HL-60/S4 treated with retinoic acid at 250 ng/mL for 4 days and 3 days (cell line): ENCODE data around the gene GRM2.

Experiments used
- in situ Hi-C: fragments of 300-500 bp; cut with MboI; formaldehyde crosslinking; loops from 2 replicates; pipeline ENCODE4 v1.7.0; 2022; ENCODE audit warnings: low sequenced_read_pairs

The GRM2 gene

DNA sequence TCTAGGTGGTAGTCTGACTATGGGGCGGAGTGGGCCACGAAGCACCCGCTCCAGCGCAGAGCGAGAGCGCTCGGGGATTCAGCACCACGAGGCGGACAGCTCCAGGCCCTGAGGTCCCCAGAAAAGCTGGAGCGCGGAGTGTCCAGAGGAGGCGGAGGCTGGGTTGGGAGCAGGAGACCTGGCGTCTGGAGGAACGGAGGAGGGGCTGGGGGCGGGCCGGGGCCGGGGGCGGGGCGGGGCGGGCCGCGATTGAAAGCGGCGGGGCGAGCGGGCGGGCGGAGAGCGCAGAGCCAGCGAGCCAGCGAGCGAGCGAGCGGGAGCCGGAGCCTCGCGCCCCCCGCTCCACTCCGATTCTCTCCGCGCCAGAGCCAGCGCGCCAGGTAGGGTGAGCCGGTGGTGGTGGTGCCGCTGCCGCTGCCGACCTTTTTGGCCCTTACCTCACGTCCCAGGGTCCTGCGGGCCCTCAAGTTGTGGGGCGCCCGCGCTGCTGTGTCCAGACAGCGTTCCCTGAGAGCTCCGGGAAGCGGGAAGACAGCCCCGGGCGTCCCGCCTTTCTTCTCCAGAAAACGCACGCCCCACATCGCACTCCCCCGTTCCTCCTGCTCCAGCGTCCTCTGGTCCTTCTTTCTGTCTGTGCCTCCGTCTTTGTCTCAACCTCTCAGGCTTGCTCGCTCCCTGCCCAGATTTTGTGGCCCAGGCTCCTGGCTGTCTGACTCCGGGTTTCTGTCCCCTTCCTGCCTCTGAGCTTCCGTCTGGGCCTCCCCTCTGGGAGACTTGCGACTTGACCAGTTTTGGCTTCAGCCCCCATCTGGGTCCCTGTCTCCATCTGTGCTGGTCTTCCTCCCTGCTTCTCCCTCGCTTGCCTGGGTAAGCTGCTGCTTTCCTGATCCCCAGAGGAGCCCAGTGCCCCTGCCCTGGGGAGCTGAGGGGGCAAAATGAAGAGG is at the start of gene GRM2:
TSS of gene GRM2 (plus strand) at position 281 of the 944 bp plus-strand sequence. CDS start 1,916 bp downstream, outside the sequence.
- in situ Hi-C loops = no loop called here

DNA sequence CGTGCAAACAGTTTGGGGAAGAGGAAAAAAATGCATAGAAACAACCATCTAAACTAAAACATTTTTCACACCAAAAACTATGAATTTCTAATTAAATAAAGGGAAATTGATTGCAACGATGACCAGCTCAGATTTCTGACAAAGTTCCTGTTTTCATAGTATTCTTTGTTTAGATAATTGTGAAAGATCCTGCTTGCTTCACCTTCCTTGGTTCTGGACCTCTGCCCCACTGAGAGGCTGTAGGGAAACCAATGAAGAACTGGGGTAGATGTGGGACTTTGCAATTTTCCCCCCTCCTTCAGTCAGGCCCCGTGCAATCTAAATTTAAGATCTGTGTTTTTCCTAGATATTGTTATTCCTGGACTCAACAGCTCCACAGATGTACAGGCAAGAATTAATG is 49.6 kb upstream of the GRM2 start:
- in situ Hi-C loops = no loop called here

DNA sequence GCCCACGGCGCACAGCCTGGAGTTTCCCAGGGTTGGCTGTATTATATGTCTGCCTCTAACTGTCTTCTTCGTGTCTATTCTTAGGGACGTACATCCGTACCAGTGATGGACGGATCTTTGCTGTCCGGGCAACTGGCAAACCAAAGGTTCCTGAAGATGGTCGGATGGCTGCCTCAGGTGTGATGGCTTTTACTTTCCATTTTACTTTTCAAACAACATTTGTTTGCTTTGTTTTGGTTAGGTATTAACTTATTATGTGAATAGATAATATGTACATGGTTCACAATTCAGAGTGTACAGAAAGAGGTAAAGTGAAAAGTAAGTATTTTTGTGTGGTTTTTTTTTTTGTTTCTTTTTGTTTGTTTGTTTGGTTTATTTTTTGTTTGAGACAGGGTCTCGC is 46.9 kb upstream of the GRM2 start:
- in situ Hi-C loops = no loop called here

DNA sequence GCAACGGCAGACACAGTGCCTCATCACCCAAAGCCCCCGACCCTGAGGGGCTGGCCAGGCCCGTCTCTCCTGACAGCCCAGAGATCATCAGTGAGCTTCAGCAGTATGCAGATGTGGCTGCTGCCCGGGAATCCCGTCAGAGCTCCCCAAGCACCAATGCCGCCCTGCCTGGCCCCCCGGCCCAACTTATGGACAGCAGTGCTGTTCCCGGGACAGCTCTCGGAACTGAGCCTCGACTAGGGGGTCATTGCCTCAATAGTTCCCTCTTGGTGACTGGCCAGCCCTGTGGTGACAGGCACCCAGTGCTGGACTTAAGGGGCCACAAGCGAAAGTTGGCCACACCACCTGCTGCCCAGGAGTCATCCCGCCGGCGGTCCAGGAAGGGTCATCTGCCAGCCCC is 44.4 kb upstream of the GRM2 start:
- in situ Hi-C loops = no loop called here

DNA sequence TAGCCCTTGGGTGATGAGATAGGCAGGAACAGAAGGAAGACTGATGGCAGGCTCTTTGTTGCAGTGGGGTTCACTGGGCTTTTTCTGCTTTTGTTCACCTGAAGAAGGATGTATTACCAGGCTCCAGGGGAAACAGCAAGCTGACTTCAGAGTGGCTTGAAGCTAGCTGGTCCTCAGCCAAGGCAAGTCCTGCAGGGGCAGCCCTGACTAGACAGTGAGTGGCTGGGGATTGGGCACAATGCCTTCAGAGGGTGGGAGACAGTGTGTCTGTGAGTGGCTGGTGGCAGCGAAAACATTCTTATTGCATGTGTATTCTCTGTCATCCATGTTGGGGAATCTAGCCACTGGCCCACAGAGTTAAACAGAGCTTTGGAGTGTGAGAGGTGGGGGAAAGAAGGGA is 38.1 kb upstream of the GRM2 start:
- in situ Hi-C loops = no loop called here

DNA sequence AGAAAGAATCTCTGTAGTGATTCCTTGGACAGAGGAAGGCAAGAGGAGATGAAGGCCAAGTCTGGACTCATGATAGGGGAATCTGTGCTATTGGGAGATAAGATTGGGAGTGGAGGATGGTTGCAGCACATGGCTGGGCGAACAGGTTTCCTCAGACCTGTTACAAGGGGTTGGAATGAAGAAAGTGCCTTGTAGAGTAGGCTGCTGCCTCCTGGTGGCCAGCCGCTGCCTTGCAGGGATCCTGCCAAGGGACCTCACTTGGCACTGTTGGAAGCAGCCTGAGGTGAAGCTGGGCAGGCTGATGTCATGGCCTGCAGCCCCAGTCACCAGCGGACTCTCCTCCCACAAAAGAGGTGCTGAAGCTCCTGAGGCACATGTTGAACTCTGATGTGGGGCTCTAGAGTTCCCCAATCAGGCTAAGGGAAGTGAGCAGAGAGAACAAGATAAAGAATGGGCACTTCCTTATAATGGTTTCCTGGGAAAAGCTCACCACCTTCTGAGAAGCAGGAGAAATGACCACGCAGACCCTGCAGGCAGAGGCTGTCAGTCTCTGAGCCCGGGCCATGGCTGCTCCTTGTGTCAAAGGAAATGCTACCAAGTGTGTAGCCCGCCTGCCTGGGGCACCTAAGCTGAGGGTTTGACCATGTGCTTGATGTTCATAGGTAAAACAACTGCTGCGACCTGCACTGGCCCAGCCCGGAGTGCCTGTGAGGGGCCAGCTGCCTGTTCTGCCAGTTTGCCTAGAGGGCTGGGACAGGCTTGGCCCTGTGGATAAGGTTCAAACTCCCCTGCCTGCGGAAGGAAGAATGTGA is 37.4 kb upstream of the GRM2 start:
- in situ Hi-C loops = no loop called here

DNA sequence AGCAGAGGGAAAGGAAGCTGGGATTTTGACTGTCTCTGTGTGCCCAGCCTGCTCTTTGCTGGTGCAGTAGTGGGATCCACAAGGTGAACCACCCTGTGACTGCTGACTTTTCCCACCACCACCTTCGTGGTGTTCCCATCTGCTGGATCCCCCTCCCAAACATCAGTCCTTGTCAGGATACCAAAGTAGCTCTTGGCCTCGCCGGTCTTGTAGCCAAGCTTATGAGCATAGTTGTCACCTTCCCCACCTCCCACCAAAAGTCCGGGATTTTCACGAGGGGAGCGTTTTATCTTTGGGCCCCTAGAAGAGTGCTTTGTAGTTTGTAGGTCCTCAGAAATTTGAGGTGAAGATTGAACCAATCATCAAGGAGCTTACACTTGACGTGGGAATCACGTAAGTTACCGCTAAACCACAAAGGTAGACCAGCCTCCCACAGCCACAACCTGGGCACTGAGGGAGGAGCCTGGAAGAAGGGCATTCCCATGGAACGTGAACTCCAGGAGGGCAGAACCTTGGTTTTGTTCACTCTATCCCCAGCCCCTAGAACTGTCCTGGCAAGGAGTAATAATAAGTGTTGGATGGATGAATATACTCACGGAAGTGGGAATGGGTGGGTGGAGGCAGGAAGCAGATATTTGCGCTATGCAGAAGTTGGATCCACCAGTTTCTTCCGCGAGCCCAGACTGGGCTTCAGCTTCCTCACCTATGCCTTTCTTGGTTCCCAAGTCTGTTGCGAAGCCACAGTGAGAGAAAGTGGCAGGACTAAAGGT is 36.6 kb upstream of the GRM2 start:
- in situ Hi-C loops = no loop called here

DNA sequence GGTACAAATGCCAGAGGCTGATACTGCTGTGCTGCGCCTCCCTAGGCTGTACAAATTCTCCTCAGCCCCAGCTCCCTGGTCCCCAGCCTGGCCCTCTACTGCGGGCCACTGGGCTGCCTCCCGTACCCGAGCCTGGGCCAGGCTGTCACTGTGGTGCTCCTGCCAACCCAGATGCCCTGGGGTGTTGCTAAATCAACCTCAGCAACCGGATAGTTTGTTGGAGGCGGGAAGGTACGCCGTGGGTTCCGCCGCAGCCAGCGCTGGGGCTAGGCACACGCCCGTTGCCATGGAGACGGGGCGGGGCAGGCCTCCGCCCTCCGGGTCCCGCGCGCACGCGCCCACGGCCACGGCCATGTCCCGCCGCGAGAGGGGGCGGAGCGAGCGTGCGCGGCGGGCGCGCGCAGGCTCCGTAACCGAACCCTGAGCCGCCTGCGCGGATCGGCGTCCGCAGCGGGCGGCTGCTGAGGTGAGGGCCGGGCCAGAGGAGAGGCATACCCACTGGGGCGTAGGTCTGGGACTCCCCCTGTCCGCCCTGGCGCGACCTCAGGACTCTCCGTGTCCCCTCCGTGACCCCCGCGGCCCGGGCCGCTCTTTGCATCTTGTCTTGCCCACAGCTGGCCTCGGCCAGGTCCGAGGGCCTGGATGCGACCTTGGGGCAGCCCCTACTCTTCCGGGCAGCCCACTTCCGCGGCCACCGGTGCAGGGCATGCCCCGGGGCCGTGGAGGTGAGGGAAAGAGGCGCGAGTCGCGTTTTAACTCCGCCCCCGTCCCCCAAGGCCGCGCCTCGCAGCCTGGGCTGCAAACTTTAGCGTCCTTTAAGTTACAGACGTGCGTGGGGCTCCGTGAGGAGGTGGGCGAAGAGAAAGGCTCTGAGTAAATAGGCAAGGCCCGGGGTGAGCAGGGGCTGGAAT is 35.8 kb upstream of the GRM2 start, which contains the start of gene TEX264:
TSS of gene TEX264 (plus strand) at position 430 of the 911 bp plus-strand sequence. CDS start 3,053 bp downstream, outside the sequence.
- in situ Hi-C loops = no loop called here

DNA sequence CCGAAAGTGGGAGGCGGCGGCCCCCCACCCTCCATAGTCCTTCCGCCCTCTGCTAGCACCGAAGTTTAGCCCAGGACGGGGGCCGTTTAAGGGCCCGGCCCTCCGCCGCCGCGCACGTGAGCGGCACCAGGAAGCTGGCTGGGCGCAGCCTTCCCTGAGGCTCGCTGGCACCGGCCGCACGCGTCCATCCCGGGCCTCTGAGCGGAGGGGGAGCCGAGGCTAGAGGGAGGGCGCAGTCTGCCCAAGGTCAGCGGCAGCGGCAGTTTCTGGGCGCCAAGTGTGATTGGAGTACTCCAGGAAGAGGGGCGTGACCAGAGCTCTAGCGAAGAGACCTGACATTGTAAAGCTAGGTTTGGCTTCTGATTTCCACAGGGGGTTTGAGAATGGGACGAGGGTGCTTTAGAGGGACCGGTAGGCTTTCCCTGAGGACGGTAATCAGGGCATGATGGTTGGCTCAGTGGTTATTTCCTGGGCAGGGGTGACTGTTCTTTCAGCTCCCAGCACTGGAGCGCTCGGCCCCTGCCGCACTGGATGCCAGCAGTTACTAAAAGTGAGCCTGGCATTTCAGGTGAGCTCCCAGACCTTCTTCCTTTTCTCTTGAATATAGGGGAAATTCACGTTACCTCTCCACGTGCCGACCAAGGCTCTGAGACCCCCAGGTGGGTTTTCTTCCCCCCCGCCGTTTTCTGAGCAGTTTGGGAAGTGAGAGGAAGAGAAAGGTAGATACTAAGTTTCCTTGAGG is 35.0 kb upstream of the GRM2 start:
- in situ Hi-C loops = no loop called here

DNA sequence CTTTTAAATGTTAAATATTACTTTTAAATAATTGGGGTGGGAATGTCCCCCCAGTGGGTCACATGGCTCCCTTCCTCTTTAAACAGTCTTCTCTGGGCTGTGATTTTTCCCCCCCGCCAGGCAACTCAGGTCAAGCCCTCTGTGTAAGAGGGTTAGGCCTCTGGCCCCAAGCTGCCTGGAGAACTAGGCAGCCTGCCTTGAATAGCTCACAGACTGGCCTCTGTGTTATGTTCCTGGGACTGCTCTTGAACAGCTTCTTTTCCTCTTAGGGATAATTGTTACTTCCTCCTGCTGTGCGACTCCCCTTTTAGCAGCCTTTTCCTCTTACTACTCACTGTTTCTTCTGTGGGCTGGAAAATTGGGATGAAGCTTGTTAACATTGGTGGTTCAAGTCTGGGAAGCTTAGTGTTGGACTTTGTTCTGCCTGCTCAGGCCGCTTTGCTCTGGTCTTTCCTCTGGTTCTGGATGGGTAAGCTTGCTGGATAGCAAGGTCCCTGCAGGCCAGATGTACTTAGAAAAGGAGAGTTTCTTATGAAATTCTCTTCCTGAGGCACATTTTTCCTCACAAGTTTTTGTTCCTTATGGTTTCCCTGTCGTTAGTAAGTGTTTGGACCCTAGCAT is 33.6 kb upstream of the GRM2 start:
- in situ Hi-C loops = no loop called here

DNA sequence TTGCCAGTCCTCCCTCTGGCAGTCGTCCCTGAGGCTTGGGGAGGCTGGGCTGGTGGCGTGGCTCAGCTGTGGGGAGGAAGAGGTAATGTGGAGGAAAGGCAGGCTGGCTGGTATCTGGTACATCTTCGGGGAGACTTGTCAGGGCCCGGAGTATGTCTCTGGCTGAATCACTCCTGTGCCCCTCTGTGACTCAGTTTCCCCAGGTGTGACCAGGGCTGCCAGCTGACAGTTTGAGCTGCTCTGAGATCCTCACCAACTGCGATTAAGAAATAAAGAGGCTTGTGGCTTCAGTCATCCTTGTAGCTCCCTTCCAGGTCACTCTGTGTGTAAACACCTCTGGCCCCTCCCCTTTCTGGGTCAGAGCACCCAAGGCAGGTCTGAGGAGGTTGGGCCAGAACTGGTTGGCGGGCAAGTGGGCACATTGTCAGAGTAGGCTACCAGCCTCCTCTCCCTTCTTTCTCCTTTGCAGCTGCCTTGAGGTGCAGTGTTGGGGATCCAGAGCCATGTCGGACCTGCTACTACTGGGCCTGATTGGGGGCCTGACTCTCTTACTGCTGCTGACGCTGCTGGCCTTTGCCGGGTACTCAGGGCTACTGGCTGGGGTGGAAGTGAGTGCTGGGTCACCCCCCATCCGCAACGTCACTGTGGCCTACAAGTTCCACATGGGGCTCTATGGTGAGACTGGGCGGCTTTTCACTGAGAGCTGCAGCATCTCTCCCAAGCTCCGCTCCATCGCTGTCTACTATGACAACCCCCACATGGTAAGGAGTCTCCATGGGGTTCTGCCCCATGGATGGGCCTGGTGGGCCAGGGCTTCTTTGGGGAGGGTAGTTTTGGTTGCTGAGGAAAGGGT is 32.8 kb upstream of the GRM2 start:
- in situ Hi-C loops = no loop called here

DNA sequence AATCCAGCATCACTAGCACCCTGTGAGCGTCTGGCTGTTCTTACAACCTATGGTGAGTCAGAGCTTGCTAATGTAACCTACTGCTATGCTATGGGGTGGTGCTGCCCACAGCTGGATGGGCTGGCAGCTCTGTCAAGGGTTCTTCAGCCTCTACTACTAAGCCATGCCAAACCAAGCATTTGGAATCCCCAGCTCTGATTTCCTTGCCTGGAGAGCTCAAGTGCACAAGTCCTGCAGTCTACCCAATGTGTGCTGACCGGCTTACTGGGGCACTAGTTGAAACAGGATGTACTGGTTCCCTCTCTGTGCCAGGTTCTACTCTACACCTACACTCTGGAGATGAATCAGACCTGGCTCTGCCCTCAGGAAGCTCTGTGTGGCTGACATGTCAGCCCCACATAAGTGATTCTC is 31.7 kb upstream of the GRM2 start:
- in situ Hi-C loops = no loop called here

DNA sequence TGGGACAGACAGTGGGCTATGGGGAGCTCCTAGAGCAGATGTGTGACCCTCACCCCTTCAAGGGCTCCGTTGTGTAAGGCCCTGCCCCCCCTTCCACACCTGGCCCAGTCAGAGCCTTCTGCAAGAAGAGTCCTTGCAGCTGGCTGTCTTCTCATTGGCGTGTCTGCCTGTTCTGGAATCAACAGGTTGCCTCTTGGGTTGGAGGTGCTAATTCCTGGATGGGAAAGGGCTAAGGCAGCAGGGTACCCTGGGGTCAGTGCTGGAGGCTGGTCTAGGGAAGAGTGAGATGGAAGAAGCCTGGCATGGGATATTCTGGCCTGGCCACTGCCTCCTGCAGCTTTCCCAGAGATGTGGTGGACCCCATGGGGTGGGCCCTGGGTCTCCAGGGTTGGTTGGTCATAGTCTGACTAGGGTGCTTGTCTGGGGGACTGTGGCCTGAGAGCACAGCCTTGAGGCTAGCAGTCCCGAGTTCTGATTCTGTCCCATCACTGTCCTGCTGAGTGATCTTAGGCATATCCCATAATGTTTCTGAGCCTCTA is 30.7 kb upstream of the GRM2 start:
- in situ Hi-C loops = no loop called here

DNA sequence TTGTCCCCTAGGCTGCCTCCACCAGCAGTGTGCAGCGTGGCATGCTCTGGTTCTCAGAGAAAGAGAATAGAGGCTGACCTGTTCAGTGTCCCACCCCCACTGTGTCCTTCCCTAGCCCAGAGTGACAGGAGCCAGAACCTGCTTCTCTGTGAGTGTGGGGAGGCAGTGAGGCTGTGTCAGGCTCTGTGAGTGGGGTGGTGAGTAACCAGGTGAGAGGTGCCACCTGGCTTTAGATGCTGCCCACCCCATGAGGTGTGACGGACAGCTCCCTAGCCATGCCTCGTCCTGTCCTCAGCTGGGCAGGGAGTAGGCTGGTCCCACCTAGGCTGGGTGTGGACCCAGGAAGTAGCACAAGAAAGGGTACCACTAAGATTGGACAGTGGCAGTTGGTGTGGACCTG is 29.5 kb upstream of the GRM2 start:
- in situ Hi-C loops = no loop called here

DNA sequence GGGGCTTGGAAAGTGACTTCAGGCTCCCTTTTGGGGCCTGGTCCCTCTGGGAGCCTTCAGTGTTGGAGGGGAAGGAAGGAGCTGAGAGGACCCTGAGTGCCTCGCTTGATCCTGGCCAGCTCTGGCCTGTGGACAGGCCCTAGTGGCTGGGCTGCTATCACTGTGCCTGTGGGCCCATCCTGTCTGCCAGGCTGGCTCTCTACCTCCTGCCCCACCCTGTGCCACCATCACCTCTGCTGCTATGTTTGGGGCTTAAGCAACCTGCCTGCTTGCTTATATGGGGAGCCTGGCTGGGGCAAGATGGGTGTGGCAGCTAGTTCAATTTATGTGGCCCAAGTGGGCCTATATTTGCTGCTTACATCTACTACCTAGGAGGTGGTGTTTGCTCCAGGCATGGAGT is 28.7 kb upstream of the GRM2 start:
- in situ Hi-C loops = no loop called here

DNA sequence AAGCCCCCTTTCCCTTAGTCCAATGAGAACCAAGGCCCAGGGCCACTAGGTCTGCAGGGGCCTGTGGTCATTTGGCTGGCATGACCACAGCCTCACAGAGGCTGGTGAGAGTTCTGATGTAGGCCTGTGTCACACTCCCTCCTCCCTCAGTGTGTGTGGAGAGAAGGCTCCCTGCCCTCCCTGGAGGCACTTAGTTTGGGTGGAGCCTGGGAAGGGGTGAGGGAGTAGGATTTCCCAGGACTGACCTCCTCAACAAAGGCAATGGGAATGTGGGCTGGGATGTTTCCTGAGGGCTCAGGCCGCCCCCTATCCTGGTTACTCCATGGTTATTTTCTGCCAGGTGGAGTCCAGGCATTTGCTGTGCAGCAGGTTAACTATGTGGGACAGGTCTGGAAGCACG is 28.2 kb upstream of the GRM2 start:
- in situ Hi-C loops = no loop called here

DNA sequence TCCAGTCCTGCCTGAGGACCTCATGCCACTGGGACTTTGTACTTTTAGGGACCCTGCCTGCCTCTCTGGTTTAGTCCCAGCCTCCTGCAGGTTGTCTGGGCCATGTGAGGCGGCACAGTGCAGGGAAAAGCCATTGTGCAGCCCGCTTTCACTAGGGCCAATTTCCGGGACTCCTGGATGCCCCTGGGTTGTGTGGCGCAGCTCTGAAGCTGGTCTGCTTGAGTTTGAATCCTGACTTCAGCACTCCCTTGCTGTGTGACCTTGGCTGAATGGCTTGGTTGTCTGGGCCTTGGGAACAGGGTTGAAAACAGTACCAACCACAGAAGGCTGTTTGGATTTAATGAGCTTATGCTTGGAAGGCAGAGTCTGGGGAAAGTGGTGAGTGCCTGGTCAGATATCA is 27.6 kb upstream of the GRM2 start:
- in situ Hi-C loops = no loop called here

DNA sequence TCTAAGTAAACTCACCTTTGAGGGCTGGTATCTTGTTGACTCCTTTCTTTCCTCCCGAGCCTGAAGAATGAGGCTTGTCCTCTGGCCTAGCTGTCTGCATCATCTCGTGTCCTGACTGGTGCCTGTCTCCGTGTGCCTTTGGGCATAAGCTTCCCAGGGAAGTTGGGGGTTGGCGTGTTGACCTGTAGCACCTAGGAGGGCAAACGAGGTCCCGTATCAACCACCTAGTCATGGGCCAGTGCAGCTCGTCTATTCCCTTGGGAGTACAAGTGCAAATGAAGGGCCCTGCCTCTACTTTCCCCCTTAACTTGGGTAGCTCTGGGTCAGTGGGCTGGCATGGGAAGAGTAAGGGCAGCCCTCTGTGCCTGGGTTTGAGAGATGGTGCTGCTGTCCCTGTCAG is 27.1 kb upstream of the GRM2 start:
- in situ Hi-C loops = loop anchor here (10.0 kb wide), 1 partner anchor 175 kb away; the partner anchor contains the start of gene DCAF1
